Measurements from ENCODE around the gene FAM136A. TPM values are rescaled to one million over a fixed set of nuclear protein-coding genes. Genes with fewer than 3 reads are reported as not detected.

FAM136A gene
- polyA plus RNA-seq, 1 of the 3 experiments (the other 2 are of a cell fraction): 43.3 TPM

DNA sequence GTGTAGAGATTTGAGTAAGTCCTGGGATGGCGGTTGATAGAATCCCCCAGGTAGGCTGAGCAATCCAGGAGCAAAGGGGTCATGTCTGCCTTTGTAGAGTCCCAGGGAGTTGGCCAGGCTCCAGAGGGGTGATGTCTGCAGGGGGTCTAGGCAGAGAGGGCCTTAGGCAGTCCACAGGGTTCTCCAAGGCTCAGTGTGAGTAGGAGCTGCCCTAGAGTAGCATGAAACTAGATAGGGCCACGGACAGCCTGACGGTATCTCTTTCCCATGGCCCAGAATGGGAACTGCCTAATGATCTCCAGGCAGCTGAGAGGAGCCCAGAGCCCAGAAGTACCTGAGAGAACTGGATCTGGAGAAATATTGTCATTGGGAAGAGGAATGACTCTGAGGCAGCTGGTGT is 9.0 kb upstream of the FAM136A start (continued):
- TF ChIP-seq FOXM1 (IDR thresholded peaks at IDR 0.05; ENCODE audit: low read depth) (no peak), GATA2 (CRISPR knock-in tag; IDR thresholded peaks at IDR 0.05) (no peak), ELF1 (IDR thresholded peaks at IDR 0.05) (no peak), GABPA (IDR thresholded peaks at IDR 0.05; ENCODE audit: low read depth) (no peak)

DNA sequence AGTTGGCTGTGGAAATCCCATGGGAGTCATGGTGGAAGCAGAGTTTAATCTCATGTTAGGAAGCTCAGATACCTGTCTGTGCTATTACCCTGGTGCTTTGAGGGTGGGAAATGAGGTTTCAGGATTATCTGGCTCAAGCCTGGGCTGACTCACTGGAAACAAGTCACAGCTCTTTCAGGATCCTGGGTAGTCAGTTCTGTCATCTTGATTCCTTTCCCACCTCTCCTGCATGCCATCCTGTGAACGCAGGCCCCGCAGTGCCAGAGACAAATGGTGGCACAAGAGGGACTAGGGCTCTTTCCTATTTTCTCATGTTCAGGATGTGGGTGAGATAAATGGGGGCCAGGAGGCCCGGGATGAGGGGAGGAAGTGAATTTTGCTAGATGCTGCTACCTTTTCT is 3.7 kb upstream of the FAM136A start:
- no peaks in the 10 kb centered on the region for H3F3A ChIP-seq (replicated peaks; ENCODE audit: insufficient read depth)
- no peak for DNase-seq
- H3K4me2 ChIP-seq: no peak overlapping the region
- no peaks in the 10 kb centered on the region for H4K20me1 ChIP-seq (ENCODE audit: insufficient read depth)
- H3K27ac ChIP-seq (ENCODE audit: low read depth in 2 of 2, low read length in 1 of 2): no peak overlapping the region
- no peak overlapping the region for H3K9ac ChIP-seq
- H3K9me3 ChIP-seq: no peaks in the 10 kb centered on the region
- H3K27me3 ChIP-seq (ENCODE audit: insufficient read depth): no peaks in the 10 kb centered on the region; the same call in 1 of the 2 replicates
- POLR2A ChIA-PET: no interaction called here
- no peaks in the 10 kb centered on the region for H3K9me2 ChIP-seq
- CTCF ChIA-PET: interaction anchor here (0.6 to 9.2 kb wide), 6 partner anchors 9 to 556 kb away, joined by 3 to 134 read pairs (median 44); no protein-coding TSS in a partner anchor
- 64% methylated on average over 3 of the region's 3 CpGs for WGBS (ENCODE audit: low lambda C conversion rate)
- H3K4me3 ChIP-seq (ENCODE audit: low read depth in 2 of 2, low read length in 1 of 2): no peak overlapping the region
- H3K4me1 ChIP-seq (ENCODE audit: control insufficient read depth in 1 of 2, insufficient read depth in 2 of 2, low read depth in 1 of 2, low read length in 1 of 2): peaks cover 6 to 9% of the 10 kb centered on the region in 2 experiments; a peak in 1 of 4 replicates
- peaks cover 12% of the 10 kb centered on the region; the same call in 1 of the 2 replicates for H3K79me2 ChIP-seq (ENCODE audit: insufficient read depth)
- H3K36me3 ChIP-seq (replicated peaks in 1 of 2; ENCODE audit: control insufficient read depth in 1 of 2, insufficient read depth in 2 of 2, low read length in 1 of 2): peaks cover 2% of the 10 kb centered on the region in 2 experiments
- TF ChIP-seq ELF1 (IDR thresholded peaks at IDR 0.05) (no peak), POLR2AphosphoS5 (IDR thresholded peaks at IDR 0.05; ENCODE audit: low read depth, low read length) (no peak), TEAD4 (IDR thresholded peaks at IDR 0.05; ENCODE audit: borderline replicate concordance, insufficient read depth) (no peak), RFX5 (IDR thresholded peaks at IDR 0.05; ENCODE audit: low read length) (no peak), RXRA (IDR thresholded peaks at IDR 0.05; ENCODE audit: borderline replicate concordance, low read depth) (no peak), MEF2A (IDR thresholded peaks at IDR 0.05; ENCODE audit: borderline replicate concordance, low read depth) (no peak), TAF1 (IDR thresholded peaks at IDR 0.05; ENCODE audit: borderline replicate concordance, low read depth, low read length) (no peak), TCF12 (IDR thresholded peaks at IDR 0.05) (no peak), SMC3 (IDR thresholded peaks at IDR 0.05; ENCODE audit: low read depth, low read length) (no peak), NFIC (IDR thresholded peaks at IDR 0.05; ENCODE audit: borderline replicate concordance) (no peak), RCOR1 (IDR thresholded peaks at IDR 0.05; ENCODE audit: low read length) (no peak), JUND (IDR thresholded peaks at IDR 0.05) (no peak), FOSL2 (IDR thresholded peaks at IDR 0.05; ENCODE audit: borderline replicate concordance, low read depth) (no peak), MXI1 (IDR thresholded peaks at IDR 0.05; ENCODE audit: low read depth, low read length) (no peak)
- TF ChIP-seq, protein P1, sequence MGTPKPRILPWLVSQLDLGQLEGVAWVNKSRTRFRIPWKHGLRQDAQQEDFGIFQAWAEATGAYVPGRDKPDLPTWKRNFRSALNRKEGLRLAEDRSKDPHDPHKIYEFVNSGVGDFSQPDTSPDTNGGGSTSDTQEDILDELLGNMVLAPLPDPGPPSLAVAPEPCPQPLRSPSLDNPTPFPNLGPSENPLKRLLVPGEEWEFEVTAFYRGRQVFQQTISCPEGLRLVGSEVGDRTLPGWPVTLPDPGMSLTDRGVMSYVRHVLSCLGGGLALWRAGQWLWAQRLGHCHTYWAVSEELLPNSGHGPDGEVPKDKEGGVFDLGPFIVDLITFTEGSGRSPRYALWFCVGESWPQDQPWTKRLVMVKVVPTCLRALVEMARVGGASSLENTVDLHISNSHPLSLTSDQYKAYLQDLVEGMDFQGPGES (IDR thresholded peaks at IDR 0.05; ENCODE audit: low read depth, low read length): no peak
- TF ChIP-seq, protein P2, sequence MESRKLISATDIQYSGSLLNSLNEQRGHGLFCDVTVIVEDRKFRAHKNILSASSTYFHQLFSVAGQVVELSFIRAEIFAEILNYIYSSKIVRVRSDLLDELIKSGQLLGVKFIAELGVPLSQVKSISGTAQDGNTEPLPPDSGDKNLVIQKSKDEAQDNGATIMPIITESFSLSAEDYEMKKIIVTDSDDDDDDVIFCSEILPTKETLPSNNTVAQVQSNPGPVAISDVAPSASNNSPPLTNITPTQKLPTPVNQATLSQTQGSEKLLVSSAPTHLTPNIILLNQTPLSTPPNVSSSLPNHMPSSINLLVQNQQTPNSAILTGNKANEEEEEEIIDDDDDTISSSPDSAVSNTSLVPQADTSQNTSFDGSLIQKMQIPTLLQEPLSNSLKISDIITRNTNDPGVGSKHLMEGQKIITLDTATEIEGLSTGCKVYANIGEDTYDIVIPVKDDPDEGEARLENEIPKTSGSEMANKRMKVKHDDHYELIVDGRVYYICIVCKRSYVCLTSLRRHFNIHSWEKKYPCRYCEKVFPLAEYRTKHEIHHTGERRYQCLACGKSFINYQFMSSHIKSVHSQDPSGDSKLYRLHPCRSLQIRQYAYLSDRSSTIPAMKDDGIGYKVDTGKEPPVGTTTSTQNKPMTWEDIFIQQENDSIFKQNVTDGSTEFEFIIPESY (IDR thresholded peaks at IDR 0.05; ENCODE audit: borderline replicate concordance, low read depth): no peak
- TF ChIP-seq, protein P3, sequence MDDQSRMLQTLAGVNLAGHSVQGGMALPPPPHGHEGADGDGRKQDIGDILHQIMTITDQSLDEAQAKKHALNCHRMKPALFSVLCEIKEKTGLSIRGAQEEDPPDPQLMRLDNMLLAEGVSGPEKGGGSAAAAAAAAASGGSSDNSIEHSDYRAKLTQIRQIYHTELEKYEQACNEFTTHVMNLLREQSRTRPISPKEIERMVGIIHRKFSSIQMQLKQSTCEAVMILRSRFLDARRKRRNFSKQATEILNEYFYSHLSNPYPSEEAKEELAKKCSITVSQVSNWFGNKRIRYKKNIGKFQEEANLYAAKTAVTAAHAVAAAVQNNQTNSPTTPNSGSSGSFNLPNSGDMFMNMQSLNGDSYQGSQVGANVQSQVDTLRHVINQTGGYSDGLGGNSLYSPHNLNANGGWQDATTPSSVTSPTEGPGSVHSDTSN (IDR thresholded peaks at IDR 0.05): no peak
- TF ChIP-seq, protein P4, sequence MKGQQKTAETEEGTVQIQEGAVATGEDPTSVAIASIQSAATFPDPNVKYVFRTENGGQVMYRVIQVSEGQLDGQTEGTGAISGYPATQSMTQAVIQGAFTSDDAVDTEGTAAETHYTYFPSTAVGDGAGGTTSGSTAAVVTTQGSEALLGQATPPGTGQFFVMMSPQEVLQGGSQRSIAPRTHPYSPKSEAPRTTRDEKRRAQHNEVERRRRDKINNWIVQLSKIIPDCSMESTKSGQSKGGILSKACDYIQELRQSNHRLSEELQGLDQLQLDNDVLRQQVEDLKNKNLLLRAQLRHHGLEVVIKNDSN (IDR thresholded peaks at IDR 0.05; ENCODE audit: borderline replicate concordance, low read depth): no peak
- TF ChIP-seq, protein P5, sequence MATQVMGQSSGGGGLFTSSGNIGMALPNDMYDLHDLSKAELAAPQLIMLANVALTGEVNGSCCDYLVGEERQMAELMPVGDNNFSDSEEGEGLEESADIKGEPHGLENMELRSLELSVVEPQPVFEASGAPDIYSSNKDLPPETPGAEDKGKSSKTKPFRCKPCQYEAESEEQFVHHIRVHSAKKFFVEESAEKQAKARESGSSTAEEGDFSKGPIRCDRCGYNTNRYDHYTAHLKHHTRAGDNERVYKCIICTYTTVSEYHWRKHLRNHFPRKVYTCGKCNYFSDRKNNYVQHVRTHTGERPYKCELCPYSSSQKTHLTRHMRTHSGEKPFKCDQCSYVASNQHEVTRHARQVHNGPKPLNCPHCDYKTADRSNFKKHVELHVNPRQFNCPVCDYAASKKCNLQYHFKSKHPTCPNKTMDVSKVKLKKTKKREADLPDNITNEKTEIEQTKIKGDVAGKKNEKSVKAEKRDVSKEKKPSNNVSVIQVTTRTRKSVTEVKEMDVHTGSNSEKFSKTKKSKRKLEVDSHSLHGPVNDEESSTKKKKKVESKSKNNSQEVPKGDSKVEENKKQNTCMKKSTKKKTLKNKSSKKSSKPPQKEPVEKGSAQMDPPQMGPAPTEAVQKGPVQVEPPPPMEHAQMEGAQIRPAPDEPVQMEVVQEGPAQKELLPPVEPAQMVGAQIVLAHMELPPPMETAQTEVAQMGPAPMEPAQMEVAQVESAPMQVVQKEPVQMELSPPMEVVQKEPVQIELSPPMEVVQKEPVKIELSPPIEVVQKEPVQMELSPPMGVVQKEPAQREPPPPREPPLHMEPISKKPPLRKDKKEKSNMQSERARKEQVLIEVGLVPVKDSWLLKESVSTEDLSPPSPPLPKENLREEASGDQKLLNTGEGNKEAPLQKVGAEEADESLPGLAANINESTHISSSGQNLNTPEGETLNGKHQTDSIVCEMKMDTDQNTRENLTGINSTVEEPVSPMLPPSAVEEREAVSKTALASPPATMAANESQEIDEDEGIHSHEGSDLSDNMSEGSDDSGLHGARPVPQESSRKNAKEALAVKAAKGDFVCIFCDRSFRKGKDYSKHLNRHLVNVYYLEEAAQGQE (IDR thresholded peaks at IDR 0.05; ENCODE audit: low read depth, low read length): no peak
- H2AFZ ChIP-seq (ENCODE audit: low read depth): no peak overlapping the region

Data from SK-N-SH (cell line).